GM12892 (cell line): Measurements from ENCODE around the gene DTX3.

ENCODE experiments used
- POLR2A ChIP-seq: IDR thresholded peaks from 2 replicates; pipeline ENCODE4 v1.6.1; 2011; ENCODE audit warnings: low read depth, low read length, control low read depth
- POLR2AphosphoS5 ChIP-seq: IDR thresholded peaks from 2 replicates; pipeline ENCODE4 v1.6.1; 2011; ENCODE audit warnings: low read depth, low read length, control low read depth

GRCh38 chr12:57619434-57620244 lies 15.0 kb downstream of the DTX3 start:
- no peak for TF ChIP-seq POLR2AphosphoS5
- no peak for TF ChIP-seq POLR2A
